Measurements from ENCODE around the gene TMEM141.
"Not testable (repeated sequence)": the region's sequence is repeated elsewhere in the genome, so short reads cannot be mapped to it uniquely, and the experiment has no call there.

The TMEM141 gene

DNA sequence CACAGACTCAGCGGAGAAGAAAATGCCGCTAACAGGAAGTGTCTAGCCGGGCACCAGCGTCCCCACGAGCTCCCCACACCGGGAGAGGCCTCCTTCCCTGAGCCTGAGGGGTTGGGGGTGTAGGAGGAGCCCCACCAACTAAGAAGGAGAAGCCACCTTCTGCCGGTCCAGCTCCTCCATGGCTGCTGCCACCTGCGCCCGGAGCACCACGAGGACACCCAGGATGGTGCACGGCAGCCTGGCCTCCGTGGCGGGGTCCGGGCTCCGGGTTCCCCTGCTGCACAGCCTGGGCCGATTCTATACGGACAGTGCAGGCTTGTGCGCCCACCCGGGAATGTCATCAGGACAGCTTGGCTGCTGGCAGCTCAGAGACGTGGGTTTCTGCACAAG is 33.4 kb upstream of the TMEM141 start:
- Histone ChIP-seq H3K4me3 (replicated peaks; ENCODE audit: low read depth, low read length) (no peak overlapping the region), H3K36me3 (ENCODE audit: control insufficient read depth, insufficient read depth, low read length) (no peaks in the 10 kb centered on the region), H3K27me3 (replicated peaks; ENCODE audit: control insufficient read depth, insufficient read depth, low read length) (no peaks in the 10 kb centered on the region)
- TF ChIP-seq CTCF (IDR thresholded peaks at IDR 0.05; ENCODE audit: insufficient read depth, low read length, poor library complexity, severe bottlenecking): no peak
- no peak for DNase-seq (ENCODE audit: extremely low read depth, insufficient read length)

DNA sequence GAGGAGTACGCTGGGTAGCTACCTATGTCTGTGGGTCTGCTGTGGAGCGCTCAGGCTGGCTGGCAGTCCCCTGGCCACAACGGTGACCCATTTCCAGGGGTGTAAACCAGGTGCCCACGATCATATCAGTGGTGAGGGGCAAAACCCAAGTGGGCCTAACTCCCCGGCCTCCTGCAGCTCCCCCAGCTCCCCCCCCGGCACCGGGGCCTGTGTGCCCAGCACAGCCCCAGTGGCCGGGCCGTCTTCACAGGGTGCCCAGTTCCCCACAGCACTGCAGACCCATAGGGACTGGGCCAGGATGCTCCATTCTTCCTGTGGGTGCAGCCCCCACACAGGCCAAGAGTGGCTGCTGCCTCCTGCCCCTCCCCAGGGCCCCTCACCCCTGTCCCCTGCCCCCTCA is 32.1 kb upstream of the TMEM141 start:
- no peak overlapping the region for H3K4me3 ChIP-seq (replicated peaks; ENCODE audit: low read depth, low read length)
- H3K27me3 ChIP-seq (replicated peaks; ENCODE audit: control insufficient read depth, insufficient read depth, low read length): no peaks in the 10 kb centered on the region
- DNase-seq (ENCODE audit: extremely low read depth, insufficient read length): no peak
- H3K36me3 ChIP-seq (ENCODE audit: control insufficient read depth, insufficient read depth, low read length): no peaks in the 10 kb centered on the region
- no peak for TF ChIP-seq CTCF (IDR thresholded peaks at IDR 0.05; ENCODE audit: insufficient read depth, low read length, poor library complexity, severe bottlenecking)

- Histone ChIP-seq H3K4me3 (replicated peaks; ENCODE audit: low read depth, low read length) (no peak overlapping the region), H3K36me3 (ENCODE audit: control insufficient read depth, insufficient read depth, low read length) (no peaks in the 10 kb centered on the region), H3K27me3 (replicated peaks; ENCODE audit: control insufficient read depth, insufficient read depth, low read length) (no peaks in the 10 kb centered on the region)
- no peak for DNase-seq (ENCODE audit: extremely low read depth, insufficient read length)
- no peak for TF ChIP-seq CTCF (IDR thresholded peaks at IDR 0.05; ENCODE audit: insufficient read depth, low read length, poor library complexity, severe bottlenecking)
Measured at GRCh38 chr9:136759436-136760325, 31.5 kb upstream of the TMEM141 start.

DNA sequence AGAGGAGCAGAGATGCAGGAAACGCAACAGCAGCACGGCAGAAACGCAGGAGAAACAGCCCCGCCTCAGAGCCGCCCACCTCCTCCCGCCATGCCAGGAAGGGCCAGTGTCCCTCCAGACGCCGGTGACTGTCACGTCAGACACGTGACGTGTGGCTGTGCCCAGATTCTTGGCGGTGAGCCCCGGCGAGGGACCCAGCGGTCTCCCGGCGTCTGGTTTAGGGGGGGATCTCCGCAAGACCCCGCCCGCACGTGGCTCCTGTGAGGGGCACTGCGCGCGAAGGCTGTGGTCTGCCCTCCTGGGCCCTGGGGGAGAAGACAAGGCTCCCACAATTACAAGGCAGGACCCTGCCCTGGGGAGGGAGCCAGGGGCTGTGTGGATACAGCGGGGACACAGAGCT is 30.7 kb upstream of the TMEM141 start:
- no peaks in the 10 kb centered on the region for H3K36me3 ChIP-seq (ENCODE audit: control insufficient read depth, insufficient read depth, low read length)
- TF ChIP-seq CTCF (IDR thresholded peaks at IDR 0.05; ENCODE audit: insufficient read depth, low read length, poor library complexity, severe bottlenecking): no peak
- H3K4me3 ChIP-seq (replicated peaks; ENCODE audit: low read depth, low read length): no peak overlapping the region
- no peak for DNase-seq (ENCODE audit: extremely low read depth, insufficient read length)
- no peaks in the 10 kb centered on the region for H3K27me3 ChIP-seq (replicated peaks; ENCODE audit: control insufficient read depth, insufficient read depth, low read length)

- TF ChIP-seq CTCF (IDR thresholded peaks at IDR 0.05; ENCODE audit: insufficient read depth, low read length, poor library complexity, severe bottlenecking): peak; percentile 77
Measured at GRCh38 chr9:136760834-136761544, 30.2 kb upstream of the TMEM141 start.

More at GRCh38 chr9:136760834-136761544, 30.2 kb upstream of the TMEM141 start:
- H3K4me3 ChIP-seq (replicated peaks; ENCODE audit: low read depth, low read length); H3K27me3 ChIP-seq (replicated peaks; ENCODE audit: control insufficient read depth, insufficient read depth, low read length); DNase-seq (ENCODE audit: extremely low read depth, insufficient read length); H3K36me3 ChIP-seq (ENCODE audit: control insufficient read depth, insufficient read depth, low read length): not testable (repeated sequence)

Data from GM06990 (cell line).